Colon (tissue), 2 donors: ENCODE data around the gene TMOD1.
"Not testable (repeated sequence)": the region's sequence is repeated elsewhere in the genome, so short reads cannot be mapped to it uniquely, and the experiment has no call there.

Experiments
- FAIRE-seq: peaks from 2 replicates; lab custom pipeline; 2012; peaks lifted over from hg19 to GRCh38; lab: Jason Lieb, UNC
- donor health status: control.
- donor health status: control.

TMOD1 gene

GRCh38 chr9:97568461-97569275 is 67.2 kb downstream of the TMOD1 start:
- no peak for FAIRE-seq

GRCh38 chr9:97570899-97571298 is 69.4 kb downstream of the TMOD1 start:
- FAIRE-seq: no peak

- no peak for FAIRE-seq
Measured at GRCh38 chr9:97571664-97572063, 70.2 kb downstream of the TMOD1 start.

- no peak for FAIRE-seq
Measured at GRCh38 chr9:97572196-97572891, 70.9 kb downstream of the TMOD1 start.

- FAIRE-seq: no peak
Measured at GRCh38 chr9:97572892-97573365, 71.5 kb downstream of the TMOD1 start.

- no peak for FAIRE-seq
Measured at GRCh38 chr9:97573482-97574073, 72.1 kb downstream of the TMOD1 start.

- FAIRE-seq: not testable (repeated sequence)
Measured at GRCh38 chr9:97574101-97574571, 72.7 kb downstream of the TMOD1 start.

- not testable (repeated sequence) for FAIRE-seq
Measured at GRCh38 chr9:97574921-97575672, 73.6 kb downstream of the TMOD1 start.

- no peak for FAIRE-seq
Measured at GRCh38 chr9:97575673-97576200, 74.3 kb downstream of the TMOD1 start.

GRCh38 chr9:97577051-97577450 is 75.6 kb downstream of the TMOD1 start:
- no peak for FAIRE-seq

GRCh38 chr9:97578846-97579245 is 77.4 kb downstream of the TMOD1 start:
- FAIRE-seq: no peak

GRCh38 chr9:97579914-97580313 is 78.4 kb downstream of the TMOD1 start:
- no peak for FAIRE-seq

GRCh38 chr9:97581590-97581989 is 80.1 kb downstream of the TMOD1 start:
- FAIRE-seq: not testable (repeated sequence)

GRCh38 chr9:97584778-97585177 is 83.3 kb downstream of the TMOD1 start:
- not testable (repeated sequence) for FAIRE-seq

GRCh38 chr9:97586909-97587308 is 85.4 kb downstream of the TMOD1 start:
- FAIRE-seq: not testable (repeated sequence)

GRCh38 chr9:97591535-97591934 is 90.1 kb downstream of the TMOD1 start:
- no peak for FAIRE-seq

GRCh38 chr9:97592126-97592525 is 90.7 kb downstream of the TMOD1 start:
- FAIRE-seq: no peak

- FAIRE-seq: no peak
Measured at GRCh38 chr9:97593960-97594359, 92.5 kb downstream of the TMOD1 start.

- no peak for FAIRE-seq
Measured at GRCh38 chr9:97594381-97594921, 93.0 kb downstream of the TMOD1 start.

- FAIRE-seq: no peak
Measured at GRCh38 chr9:97596906-97597305, 95.4 kb downstream of the TMOD1 start.

- FAIRE-seq: no peak
Measured at GRCh38 chr9:97598461-97599288, 97.2 kb downstream of the TMOD1 start.
